Ovary (tissue), 9 donors: ENCODE measurements around the gene RHBDD3. TPM values are rescaled to one million over a fixed set of nuclear protein-coding genes. Genes with fewer than 3 reads are reported as not detected.
A peak's percentile ranks its signal among the peaks of the same experiment; 100 is the strongest.

ENCODE experiments used
- DNase-seq, 5 donors: peaks; one replicate each; pipeline ENCODE4 v3.0.0-alpha.2; 2019 to 2020
- H3K27ac ChIP-seq, 2 donors: fragments of 200-600 bp; one replicate each; pipeline versions ENCODE4 v1.5.1 to v1.8.0; 2019 to 2022
- H3K27me3 ChIP-seq: fragments of 200-600 bp; one replicate; pipeline ENCODE4 v1.8.0; 2022
- H3K36me3 ChIP-seq: fragments of 200-600 bp; sonication (generic); one replicate; pipeline ENCODE4 v1.5.1; 2019
- H3K4me1 ChIP-seq: one replicate; pipeline ENCODE4 v1.8.1; 2013; ENCODE audit warnings: mild to moderate bottlenecking, moderate library complexity; ENCODE audit not compliant: insufficient read depth
- H3K4me3 ChIP-seq: fragments of 200-600 bp; sonication (generic); one replicate; pipeline ENCODE4 v1.5.1; 2017
- H3K9me3 ChIP-seq, 2 donors: fragments of 200-600 bp in 1 of 2; sonication (generic) in 1 of 2; one replicate each; pipeline versions ENCODE4 v1.5.1 to v1.8.1; 2013 to 2019; ENCODE audit warnings: mild to moderate bottlenecking in 1 of 2, moderate library complexity in 1 of 2
- EP300 ChIP-seq: sonication (generic); formaldehyde crosslinking; IDR thresholded peaks from one replicate; pipeline ENCODE4 v1.6.1; 2017; ENCODE audit warnings: antibody characterized with exemption
- POLR2A ChIP-seq: fragments of 450-650 bp; IDR thresholded peaks from one replicate; pipeline ENCODE4 v1.6.1; 2017; ENCODE audit warnings: antibody characterized with exemption, mild to moderate bottlenecking, moderate library complexity
- WGBS, 3 donors: extraction: QIAGEN DNeasy Blood & Tissue Kit in 1 of 3; methylation state at CpG; one replicate each; pipeline versions ENCODE4 v1.1.5 to v1.1.7; 2013 to 2017; 5-methylcytosine and 5-hydroxymethylcytosine counted together
- intact Hi-C, 4 donors: fragments of 100-400 bp; cut with DNase I; formaldehyde crosslinking; loops; one replicate each; pipeline versions ENCODE4 v1.11.0 to v1.15.1; 2022 to 2023
- polyA plus RNA-seq, 2 donors: library from polyadenylated mRNA; stranded (reverse); fragments of 200-250 nt in 1 of 2; fragments of 350-450 nt in 1 of 2; fragmentation: Illumina TruSeq in 1 of 2; extraction: RNeasy Lipid Tissue Mini Kit (QIAGEN cat#74804) in 1 of 2; gene quantifications; one replicate each; pipeline ENCODE4 v1.2.3, GENCODE V29; 2013 to 2014
- total RNA-seq, 7 donors: library from RNA; depleted of rRNA in 2 of 7; stranded (reverse); fragments of >200 nt in 2 of 7; fragmentation: NEBNext Ultra II Directional in 3 of 7; extraction: Animal tissue kit (Norgen Biotek cat#: 25700) in 3 of 7; gene quantifications; one replicate each; pipeline versions ENCODE4 v1.1.0 to v1.2.4, GENCODE V29; 2016 to 2023
- TF ChIP-seq, protein P1 (sequence below), 3 donors: fragments of 450-650 bp in 2 of 3; fragments of 200-600 bp in 1 of 3; IDR thresholded peaks; one replicate each; pipeline versions ENCODE4 v1.5.1 to v1.8.0; 2016 to 2022; ENCODE audit warnings: antibody characterized with exemption in 3 of 3, mild to moderate bottlenecking in 1 of 3
- donor health status: DM: no; HTN: no; CAD: no; lungs with moderate emphysema.
- donor health status: DM: no; HTN: no; CAD: no.
- donor health status: Bipolar disorder and iron deficiency.
- donor health status: DM: yes; HTN: yes; CAD: no.
- donor health status: DM: no; HTN: no; CAD: no.
- donor health status: DM: yes; HTN: yes; CAD: no.

Gene RHBDD3
- total and polyA plus RNA-seq, 9 donors: 4.2 to 26.8 (median 19.4) TPM

- Histone ChIP-seq H3K27ac (peak overlapping the region; percentile 16 to 19), H3K4me1 (peaks cover 20% of the 10 kb centered on the region), H3K36me3 (no peaks in the 10 kb centered on the region), H3K4me3 (no peak overlapping the region), H3K9me3 (no peaks in the 10 kb centered on the region), H3K27me3 (no peaks in the 10 kb centered on the region)
- intact Hi-C loops: no loop called here
- no peak for TF ChIP-seq POLR2A
- peak in 3 of 5 donors; percentile 35 to 47 (median 41) for DNase-seq
- 79 to 83% (median 83%) methylated on average over 21 of the region's 21 CpGs for WGBS, 3 donors
Observed at GRCh38 chr22:29309332-29310064, 41.7 kb upstream of the RHBDD3 start.

DNA sequence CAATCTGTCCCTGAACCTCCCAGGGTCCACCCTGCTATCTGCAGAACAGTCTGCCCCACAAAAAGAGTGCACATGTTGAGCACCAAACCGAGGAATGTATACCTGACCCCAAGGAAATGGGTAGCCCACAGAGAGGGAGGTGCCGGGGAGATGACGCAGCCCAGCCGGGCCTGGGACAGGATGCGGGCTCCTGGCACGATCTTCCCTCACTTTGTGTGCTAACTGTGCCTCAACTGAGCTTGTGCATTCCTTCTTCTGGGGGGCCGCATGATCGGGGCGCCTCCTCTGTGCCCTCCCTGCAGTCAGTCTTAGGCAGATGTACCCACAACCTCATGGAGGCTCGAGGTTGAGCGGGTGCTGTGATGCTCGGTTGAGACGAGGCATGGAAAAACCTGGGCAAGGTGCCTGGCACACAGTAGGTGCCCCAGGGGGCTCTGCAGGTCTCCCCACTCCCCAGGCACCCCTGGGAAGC, 41.0 kb upstream of the RHBDD3 start:
- H3K9me3 ChIP-seq: no peaks in the 10 kb centered on the region
- intact Hi-C loops: no loop called here
- peak overlapping the region; percentile 16 to 19 for H3K27ac ChIP-seq
- no peaks in the 10 kb centered on the region for H3K27me3 ChIP-seq
- TF ChIP-seq EP300 (no peak), POLR2A (no peak)
- TF ChIP-seq, protein P1, sequence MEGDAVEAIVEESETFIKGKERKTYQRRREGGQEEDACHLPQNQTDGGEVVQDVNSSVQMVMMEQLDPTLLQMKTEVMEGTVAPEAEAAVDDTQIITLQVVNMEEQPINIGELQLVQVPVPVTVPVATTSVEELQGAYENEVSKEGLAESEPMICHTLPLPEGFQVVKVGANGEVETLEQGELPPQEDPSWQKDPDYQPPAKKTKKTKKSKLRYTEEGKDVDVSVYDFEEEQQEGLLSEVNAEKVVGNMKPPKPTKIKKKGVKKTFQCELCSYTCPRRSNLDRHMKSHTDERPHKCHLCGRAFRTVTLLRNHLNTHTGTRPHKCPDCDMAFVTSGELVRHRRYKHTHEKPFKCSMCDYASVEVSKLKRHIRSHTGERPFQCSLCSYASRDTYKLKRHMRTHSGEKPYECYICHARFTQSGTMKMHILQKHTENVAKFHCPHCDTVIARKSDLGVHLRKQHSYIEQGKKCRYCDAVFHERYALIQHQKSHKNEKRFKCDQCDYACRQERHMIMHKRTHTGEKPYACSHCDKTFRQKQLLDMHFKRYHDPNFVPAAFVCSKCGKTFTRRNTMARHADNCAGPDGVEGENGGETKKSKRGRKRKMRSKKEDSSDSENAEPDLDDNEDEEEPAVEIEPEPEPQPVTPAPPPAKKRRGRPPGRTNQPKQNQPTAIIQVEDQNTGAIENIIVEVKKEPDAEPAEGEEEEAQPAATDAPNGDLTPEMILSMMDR (IDR thresholded peaks at IDR 0.05): no peak
- WGBS, 3 donors: 48 to 55% (median 52%) methylated on average over 13 of the region's 13 CpGs
- peaks cover 20% of the 10 kb centered on the region for H3K4me1 ChIP-seq
- H3K4me3 ChIP-seq: no peak overlapping the region
- no peaks in the 10 kb centered on the region for H3K36me3 ChIP-seq
- DNase-seq: peak in 2 of 5 donors; percentile 33 to 34

DNA sequence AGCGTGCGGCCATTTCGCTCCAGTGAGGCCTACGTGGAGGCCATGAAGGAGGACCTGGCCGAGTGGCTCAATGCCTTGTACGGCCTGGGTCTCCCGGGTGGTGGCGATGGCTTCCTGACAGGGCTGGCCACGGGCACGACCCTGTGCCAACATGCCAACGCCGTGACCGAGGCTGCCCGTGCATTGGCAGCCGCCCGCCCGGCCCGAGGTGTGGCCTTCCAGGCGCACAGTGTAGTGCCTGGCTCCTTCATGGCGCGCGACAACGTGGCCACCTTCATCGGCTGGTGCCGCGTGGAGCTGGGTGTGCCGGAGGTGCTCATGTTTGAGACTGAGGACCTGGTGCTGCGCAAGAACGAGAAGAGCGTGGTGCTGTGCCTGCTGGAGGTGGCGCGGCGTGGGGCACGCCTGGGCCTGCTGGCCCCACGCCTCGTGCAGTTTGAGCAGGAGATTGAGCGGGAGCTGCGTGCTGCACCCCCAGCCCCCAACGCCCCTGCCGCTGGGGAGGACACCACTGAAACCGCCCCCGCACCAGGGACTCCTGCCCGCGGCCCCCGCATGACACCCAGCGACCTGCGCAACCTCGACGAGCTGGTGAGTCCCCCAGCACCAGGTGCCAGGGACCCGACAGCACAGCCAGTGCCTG, 40.5 kb upstream of the RHBDD3 start:
- WGBS, 3 donors: 73% methylated on average over 49 to 50 of the region's 50 CpGs
- H3K27me3 ChIP-seq: no peaks in the 10 kb centered on the region
- no peaks in the 10 kb centered on the region for H3K36me3 ChIP-seq
- no peaks in the 10 kb centered on the region for H3K9me3 ChIP-seq
- DNase-seq: peak in 2 of 5 donors; percentile 46 to 54
- TF ChIP-seq POLR2A: no peak
- TF ChIP-seq EP300: no peak
- TF ChIP-seq, protein P1 (IDR thresholded peaks at IDR 0.05): no peak
- H3K4me1 ChIP-seq: peaks cover 20% of the 10 kb centered on the region
- H3K4me3 ChIP-seq: peak overlapping the region; percentile 80
- intact Hi-C loops: no loop called here
- H3K27ac ChIP-seq: peak overlapping the region in 1 of 2 donors; percentile 46

- TF ChIP-seq, protein P1 (IDR thresholded peaks at IDR 0.05): no peak
- TF ChIP-seq EP300: no peak
- no peak for TF ChIP-seq POLR2A
- H3K36me3 ChIP-seq: no peaks in the 10 kb centered on the region
- WGBS, 3 donors: 65 to 70% (median 69%) methylated on average over 19 to 20 of the region's 20 CpGs
- H3K27ac ChIP-seq: peak overlapping the region; percentile 46 to 75
- no peaks in the 10 kb centered on the region for H3K27me3 ChIP-seq
- peak in 1 of 5 donors; percentile 37 for DNase-seq
- H3K4me1 ChIP-seq: peaks cover 19% of the 10 kb centered on the region
- intact Hi-C loops: no loop called here
- H3K9me3 ChIP-seq: no peaks in the 10 kb centered on the region
- peak overlapping the region; percentile 80 for H3K4me3 ChIP-seq
Observed at GRCh38 chr22:29307596-29308147, 39.9 kb upstream of the RHBDD3 start.
